Ascending aorta (tissue), 2 donors: ENCODE data around the gene MEGF8. TPM values are rescaled to one million over a fixed set of nuclear protein-coding genes. Genes with fewer than 3 reads are reported as not detected.

Experiments
- DNase-seq, 2 donors: peaks; one replicate each; pipeline ENCODE4 v3.0.0-alpha.2; 2019; ENCODE audit warnings: low spot score in 2 of 2
- H3K27ac ChIP-seq, 2 donors: fragments of 200-600 bp; sonication (generic); one replicate each; pipeline ENCODE4 v1.5.1; 2016 to 2017; ENCODE audit warnings: mild to moderate bottlenecking in 1 of 2
- H3K27me3 ChIP-seq: fragments of 200-600 bp; sonication (generic); one replicate; pipeline ENCODE4 v1.5.1; 2017
- H3K36me3 ChIP-seq, 2 donors: fragments of 200-600 bp; sonication (generic); one replicate each; pipeline ENCODE4 v1.5.1; 2016
- H3K4me1 ChIP-seq, 2 donors: fragments of 200-600 bp; sonication (generic); one replicate each; pipeline ENCODE4 v1.5.1; 2016 to 2017; ENCODE audit warnings: mild to moderate bottlenecking in 1 of 2
- H3K4me3 ChIP-seq, 2 donors: fragments of 200-600 bp; sonication (generic); one replicate each; pipeline ENCODE4 v1.5.1; 2016 to 2017; ENCODE audit warnings: mild to moderate bottlenecking in 1 of 2
- H3K9me3 ChIP-seq, 2 donors: fragments of 200-600 bp; sonication (generic); one replicate each; pipeline ENCODE4 v1.5.1; 2016
- intact Hi-C: fragments of 100-400 bp; cut with DNase I; formaldehyde crosslinking; loops from one replicate; pipeline ENCODE4 v1.15.1; 2023
- total RNA-seq: library from RNA; depleted of rRNA; stranded (reverse); fragments of >200 nt; gene quantifications from one replicate; pipeline ENCODE4 v1.1.0, GENCODE V29; 2016
- TF ChIP-seq, protein P1 (sequence below), 3 experiments: fragments of 200-600 bp in 2 of 3; fragments of 450-650 bp in 1 of 3; sonication (generic) in 2 of 3; IDR thresholded peaks; one replicate each; pipeline ENCODE4 v1.5.1; 2016 to 2019; ENCODE audit warnings: antibody characterized with exemption in 3 of 3, mild to moderate bottlenecking in 1 of 3, moderate library complexity in 1 of 3

MEGF8 gene
- total RNA-seq, 1 donor from 2014 or later = 61.8 TPM

DNA sequence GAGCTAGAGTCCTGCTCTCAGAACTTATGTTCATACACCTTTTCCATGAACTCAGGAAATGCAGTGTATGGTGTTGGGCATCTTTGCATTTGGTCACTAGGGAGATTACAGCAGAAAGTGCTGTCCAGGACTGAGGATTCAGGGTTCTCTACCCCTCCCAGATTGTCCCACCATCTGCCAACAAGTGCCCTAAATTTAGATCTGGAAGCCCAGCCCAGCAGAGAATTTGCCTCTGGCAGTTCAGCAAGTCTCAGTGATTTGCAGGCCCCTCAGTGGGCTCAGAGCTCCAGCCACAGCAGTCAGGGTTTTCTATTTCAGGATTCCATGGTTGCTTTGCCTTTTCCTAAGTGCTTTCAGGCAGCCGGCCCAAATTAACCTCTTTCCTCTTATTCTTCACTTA, 41.2 kb downstream of the MEGF8 start:
- TF ChIP-seq, protein P1, sequence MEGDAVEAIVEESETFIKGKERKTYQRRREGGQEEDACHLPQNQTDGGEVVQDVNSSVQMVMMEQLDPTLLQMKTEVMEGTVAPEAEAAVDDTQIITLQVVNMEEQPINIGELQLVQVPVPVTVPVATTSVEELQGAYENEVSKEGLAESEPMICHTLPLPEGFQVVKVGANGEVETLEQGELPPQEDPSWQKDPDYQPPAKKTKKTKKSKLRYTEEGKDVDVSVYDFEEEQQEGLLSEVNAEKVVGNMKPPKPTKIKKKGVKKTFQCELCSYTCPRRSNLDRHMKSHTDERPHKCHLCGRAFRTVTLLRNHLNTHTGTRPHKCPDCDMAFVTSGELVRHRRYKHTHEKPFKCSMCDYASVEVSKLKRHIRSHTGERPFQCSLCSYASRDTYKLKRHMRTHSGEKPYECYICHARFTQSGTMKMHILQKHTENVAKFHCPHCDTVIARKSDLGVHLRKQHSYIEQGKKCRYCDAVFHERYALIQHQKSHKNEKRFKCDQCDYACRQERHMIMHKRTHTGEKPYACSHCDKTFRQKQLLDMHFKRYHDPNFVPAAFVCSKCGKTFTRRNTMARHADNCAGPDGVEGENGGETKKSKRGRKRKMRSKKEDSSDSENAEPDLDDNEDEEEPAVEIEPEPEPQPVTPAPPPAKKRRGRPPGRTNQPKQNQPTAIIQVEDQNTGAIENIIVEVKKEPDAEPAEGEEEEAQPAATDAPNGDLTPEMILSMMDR (IDR thresholded peaks at IDR 0.05) = no peak
- no peaks in the 10 kb centered on the region for H3K9me3 ChIP-seq
- no peak overlapping the region for H3K27ac ChIP-seq
- no peak overlapping the region for H3K4me3 ChIP-seq
- no peaks in the 10 kb centered on the region for H3K27me3 ChIP-seq
- no peak for DNase-seq
- intact Hi-C loops = no loop called here
- H3K4me1 ChIP-seq = no peaks in the 10 kb centered on the region
- H3K36me3 ChIP-seq = peaks cover 17 to 37% of the 10 kb centered on the region in 2 donors

DNA sequence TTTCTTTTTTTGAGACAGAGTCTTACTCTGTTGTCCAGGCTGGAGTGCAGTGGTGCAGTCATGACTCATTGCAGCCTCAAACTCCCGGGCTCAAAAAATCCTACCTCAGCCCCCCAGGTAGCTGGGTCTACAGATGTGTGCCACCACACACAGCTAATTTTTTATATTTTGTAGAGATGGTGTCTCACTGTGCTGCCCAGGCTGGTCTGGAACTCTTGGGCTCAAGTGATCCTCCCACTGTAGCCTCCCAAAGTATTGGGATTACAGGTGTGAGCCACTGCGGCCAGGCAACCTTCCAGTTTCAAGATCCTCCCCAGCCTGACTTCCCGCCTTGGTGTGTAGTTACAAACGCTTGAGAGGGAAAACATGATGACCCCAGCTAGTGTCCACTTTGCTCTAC, 42.5 kb downstream of the MEGF8 start:
- no peak overlapping the region for H3K4me3 ChIP-seq
- intact Hi-C loops = no loop called here

DNA sequence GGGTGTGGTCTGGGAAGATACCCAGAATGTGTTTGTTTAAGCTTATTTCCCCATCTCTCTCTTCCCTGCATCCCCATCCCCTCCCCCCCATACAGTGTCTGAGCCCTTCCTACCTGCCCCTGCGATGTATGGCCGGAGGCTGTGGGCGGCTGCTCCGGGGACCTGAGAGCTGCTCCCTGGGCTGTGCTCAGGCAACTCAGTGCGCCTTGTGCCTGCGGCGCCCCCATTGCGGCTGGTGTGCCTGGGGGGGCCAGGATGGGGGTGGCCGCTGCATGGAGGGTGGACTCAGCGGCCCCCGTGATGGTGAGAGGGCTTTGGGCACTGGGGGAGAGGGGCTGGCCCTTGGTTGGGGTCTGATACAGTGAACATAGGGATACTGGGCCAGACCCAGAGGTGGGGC, 42.9 kb downstream of the MEGF8 start:
- H3K36me3 ChIP-seq = peaks cover 12 to 23% of the 10 kb centered on the region in 2 donors
- TF ChIP-seq, protein P1 (IDR thresholded peaks at IDR 0.05) = no peak
- H3K4me3 ChIP-seq = no peak overlapping the region
- no peak for DNase-seq
- no peak overlapping the region for H3K27ac ChIP-seq
- H3K27me3 ChIP-seq = no peaks in the 10 kb centered on the region
- no peaks in the 10 kb centered on the region for H3K4me1 ChIP-seq
- no peaks in the 10 kb centered on the region for H3K9me3 ChIP-seq
- intact Hi-C loops = no loop called here

More for the DNA sequence above, 42.5 kb downstream of the MEGF8 start:
- TF ChIP-seq, protein P1 (IDR thresholded peaks at IDR 0.05) = no peak
- Histone ChIP-seq H3K27me3 (no peaks in the 10 kb centered on the region), H3K27ac (no peak overlapping the region), H3K9me3 (no peaks in the 10 kb centered on the region), H3K4me1 (no peaks in the 10 kb centered on the region), H3K36me3 (peaks cover 17 to 24% of the 10 kb centered on the region in 2 donors)
- no peak for DNase-seq

DNA sequence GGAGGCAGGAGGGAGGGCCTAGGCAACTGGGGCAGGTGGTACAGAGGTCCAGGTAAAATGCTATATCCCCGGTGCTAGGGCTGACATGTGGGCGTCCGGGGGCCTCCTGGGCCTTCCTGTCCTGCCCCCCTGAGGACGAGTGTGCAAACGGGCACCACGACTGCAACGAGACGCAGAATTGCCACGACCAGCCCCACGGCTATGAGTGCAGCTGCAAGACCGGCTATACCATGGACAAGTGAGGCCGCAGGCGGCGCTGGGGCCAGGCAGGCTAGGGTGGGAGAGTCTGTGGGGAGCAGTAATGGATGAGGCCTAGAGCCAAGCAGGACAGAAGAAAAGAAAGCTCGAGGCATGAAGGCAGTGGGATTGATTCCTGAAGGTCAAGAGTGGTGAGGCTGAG, 43.3 kb downstream of the MEGF8 start:
- intact Hi-C loops = no loop called here

DNA sequence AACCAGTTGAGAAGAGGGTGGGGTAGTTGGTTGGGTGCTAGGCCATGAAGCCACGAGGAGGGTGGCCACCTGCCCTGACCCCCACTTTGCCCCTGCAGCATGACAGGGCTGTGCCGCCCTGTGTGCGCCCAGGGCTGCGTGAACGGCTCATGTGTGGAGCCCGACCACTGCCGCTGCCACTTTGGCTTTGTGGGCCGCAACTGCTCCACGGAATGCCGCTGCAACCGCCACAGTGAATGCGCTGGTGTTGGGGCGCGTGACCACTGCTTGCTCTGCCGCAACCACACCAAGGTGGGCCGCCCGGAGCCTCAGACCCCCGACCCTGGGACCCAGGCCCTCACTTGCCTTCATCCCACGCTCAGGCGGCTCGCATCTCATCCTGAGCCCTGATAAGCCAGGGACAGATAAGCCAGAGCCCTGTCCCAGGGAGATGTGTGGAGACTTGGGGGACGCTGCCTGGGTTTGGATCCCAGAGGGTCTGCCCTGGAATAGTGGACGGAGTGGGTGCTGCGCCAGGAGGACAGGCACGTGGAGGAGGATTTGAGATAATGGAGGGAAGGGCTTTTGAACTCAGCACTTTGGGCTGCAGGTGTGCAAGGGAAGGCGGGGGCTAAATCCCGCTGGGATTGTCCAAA, 44.1 kb downstream of the MEGF8 start:
- TF ChIP-seq, protein P1 (IDR thresholded peaks at IDR 0.05) = no peak
- Histone ChIP-seq H3K4me1 (no peaks in the 10 kb centered on the region), H3K27me3 (no peaks in the 10 kb centered on the region), H3K4me3 (no peak overlapping the region), H3K36me3 (peaks cover 4 to 14% of the 10 kb centered on the region in 2 donors), H3K27ac (no peak overlapping the region), H3K9me3 (no peaks in the 10 kb centered on the region)
- DNase-seq = no peak
- intact Hi-C loops = no loop called here

More for the DNA sequence above, 43.3 kb downstream of the MEGF8 start:
- TF ChIP-seq, protein P1 (IDR thresholded peaks at IDR 0.05) = no peak
- Histone ChIP-seq H3K36me3 (peaks cover 8 to 20% of the 10 kb centered on the region in 2 donors), H3K9me3 (no peaks in the 10 kb centered on the region), H3K4me3 (no peak overlapping the region), H3K27me3 (no peaks in the 10 kb centered on the region), H3K27ac (no peak overlapping the region), H3K4me1 (no peaks in the 10 kb centered on the region)
- no peak for DNase-seq
